HCEC 1CT (cell line): Measurements from ENCODE around the gene SINHCAF.
"Not testable (repeated sequence)": the region's sequence is repeated elsewhere in the genome, so short reads cannot be mapped to it uniquely, and the experiment has no call there.

Source experiments
- DNase-seq: peaks from one replicate; pipeline ENCODE4 v3.0.0-alpha.2; 2017

The SINHCAF gene

DNA sequence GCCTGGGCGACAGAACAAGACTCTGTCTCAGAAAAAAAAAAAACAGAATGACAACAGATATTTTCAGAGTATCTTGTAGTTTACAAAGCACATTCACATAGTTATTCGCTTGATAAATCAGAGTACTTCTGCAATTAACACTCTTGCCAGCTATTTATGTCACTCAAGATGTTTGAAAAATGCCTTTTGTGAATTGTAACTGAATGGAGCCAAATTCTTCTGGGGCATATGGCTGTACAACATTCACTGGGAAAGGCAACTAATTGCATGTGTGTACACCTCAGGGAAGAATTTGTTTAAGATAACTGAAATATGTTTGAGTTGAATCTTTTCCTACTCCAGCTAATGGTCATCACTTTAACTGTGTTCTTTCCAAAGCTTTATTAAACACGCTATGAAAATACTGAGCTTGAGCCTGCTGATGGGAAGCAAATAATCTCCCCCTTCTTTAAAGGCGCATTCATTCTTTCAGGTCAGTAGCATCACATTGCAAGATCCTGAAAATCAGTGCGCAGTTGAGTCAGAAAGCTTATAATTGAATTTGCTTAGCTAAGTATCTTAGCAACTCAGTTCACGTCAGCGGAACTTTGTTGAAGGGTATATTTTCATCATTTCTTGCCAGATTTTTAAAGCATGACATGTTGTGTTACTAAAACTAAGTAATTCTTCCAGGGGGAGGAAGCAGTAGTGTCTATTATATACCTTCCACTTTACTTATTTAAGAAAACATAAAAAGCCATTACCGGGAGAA, 66.6 kb downstream of the SINHCAF start:
- DNase-seq = no peak

DNA sequence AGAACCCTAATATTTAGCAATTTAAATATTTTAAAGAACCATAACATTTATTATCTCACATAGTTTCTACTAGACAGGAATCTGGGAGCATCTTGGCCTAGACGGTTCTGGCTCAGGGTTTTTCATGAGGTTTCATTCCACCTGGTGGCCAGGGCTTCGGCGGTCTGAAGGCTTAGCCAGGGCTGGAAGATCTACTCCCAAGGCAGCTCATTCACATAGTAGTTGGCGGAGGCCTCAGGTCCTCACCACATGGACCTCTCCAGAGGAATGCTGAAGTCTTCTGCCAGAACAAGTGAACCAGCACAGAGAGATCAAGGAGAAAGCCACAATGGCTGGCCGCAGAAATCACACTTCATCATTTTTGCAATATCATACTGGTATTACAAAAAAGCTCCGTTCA, 68.2 kb downstream of the SINHCAF start:
- DNase-seq = no peak

GRCh38 chr12:31251707-31252611, 74.0 kb downstream of the SINHCAF start:
- DNase-seq = peak; percentile 26

- DNase-seq = no peak
Observed at GRCh38 chr12:31250179-31250578, 75.8 kb downstream of the SINHCAF start.

DNA sequence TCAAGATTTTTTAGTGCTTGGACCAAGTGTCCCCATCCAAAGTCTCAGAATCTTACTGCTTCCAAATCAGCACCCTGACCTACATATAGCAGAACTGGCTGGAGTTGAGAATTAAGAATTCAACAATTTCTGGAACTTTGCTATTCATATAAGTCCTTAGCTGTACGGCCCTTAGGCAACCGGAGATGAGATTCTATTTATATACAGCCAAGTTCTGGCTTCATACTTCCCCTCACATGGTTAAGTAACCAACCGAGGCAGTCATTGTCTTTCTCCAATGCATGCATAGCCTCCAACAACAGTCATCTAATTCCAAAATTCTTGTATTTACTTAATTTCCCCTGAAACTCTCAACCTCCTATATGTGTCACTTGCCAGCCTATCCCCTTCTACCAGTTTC, 76.6 kb downstream of the SINHCAF start:
- DNase-seq = no peak

DNA sequence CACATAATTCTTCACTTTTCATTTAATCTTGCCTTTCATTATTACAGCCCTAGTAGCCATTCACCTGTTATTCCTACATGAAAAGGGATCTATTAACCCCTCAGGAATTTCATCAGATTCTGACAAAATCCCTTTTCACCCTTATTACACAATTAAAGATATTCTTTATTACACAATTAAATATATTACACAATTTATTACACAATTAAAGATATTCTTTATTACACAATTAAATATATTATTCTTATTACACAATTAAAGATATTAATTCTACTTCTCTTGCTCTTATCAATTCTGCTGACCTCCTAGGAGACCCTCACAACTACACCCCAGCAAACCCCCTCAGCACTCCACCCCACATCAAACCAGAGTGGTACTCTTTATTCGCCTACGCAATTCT, 77.1 kb downstream of the SINHCAF start:
- no peak for DNase-seq

- no peak for DNase-seq
Observed at GRCh38 chr12:31248337-31248736, 77.6 kb downstream of the SINHCAF start.

- DNase-seq = no peak
Observed at GRCh38 chr12:31246470-31246850, 79.5 kb downstream of the SINHCAF start.

GRCh38 chr12:31245822-31246469, 80.0 kb downstream of the SINHCAF start:
- DNase-seq = no peak

GRCh38 chr12:31242418-31242817, 83.5 kb downstream of the SINHCAF start:
- DNase-seq = not testable (repeated sequence)

DNA sequence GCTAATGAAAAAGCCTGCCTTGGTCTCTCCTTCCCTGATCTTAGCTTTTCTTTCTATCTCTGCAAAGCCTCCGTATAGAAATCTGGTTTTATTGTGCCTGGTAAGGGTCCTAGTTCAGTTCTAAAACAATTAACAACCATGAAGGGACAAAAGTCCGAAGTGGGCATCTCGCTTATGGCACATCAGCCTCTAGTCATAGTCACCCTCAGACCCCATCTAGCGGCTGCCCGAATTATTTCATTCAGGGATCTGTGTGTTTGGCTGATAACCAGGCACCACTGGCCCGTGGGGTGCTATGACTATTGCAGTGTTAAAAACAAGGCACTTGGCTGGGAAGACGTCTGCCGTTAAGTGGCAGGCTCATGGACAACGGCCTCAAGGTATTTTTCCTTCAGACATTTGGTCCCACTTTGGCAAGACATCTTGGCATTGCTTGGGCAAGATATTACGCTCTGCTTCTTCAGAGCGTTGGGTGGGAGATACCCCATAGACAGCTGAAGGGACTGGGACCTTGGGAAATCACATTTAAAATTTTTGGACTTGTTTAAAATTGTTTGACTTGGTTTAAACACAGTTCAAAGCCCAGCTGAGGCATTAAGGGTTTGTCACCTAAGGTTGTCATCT, 87.1 kb downstream of the SINHCAF start:
- peak; percentile 46 for DNase-seq

DNA sequence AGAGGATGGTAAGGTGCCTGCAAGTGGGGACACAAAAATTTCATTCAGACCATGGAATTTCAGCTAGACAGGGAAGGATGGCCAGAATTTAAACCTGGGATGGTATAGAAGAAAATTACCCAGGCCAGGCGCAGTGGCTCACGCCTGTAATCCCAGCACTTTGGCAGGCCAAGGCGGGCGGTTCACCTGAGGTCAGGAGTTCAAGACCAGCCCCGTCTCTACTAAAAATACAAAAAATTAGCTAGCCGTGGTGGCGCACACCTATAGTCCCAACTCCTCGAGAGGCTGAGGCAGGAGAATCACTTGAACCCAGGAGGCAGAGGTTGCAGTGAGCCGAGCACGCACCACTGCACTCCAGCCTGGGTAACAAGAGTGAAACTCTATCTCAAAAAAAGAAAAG, 87.6 kb downstream of the SINHCAF start:
- not testable (repeated sequence) for DNase-seq

DNA sequence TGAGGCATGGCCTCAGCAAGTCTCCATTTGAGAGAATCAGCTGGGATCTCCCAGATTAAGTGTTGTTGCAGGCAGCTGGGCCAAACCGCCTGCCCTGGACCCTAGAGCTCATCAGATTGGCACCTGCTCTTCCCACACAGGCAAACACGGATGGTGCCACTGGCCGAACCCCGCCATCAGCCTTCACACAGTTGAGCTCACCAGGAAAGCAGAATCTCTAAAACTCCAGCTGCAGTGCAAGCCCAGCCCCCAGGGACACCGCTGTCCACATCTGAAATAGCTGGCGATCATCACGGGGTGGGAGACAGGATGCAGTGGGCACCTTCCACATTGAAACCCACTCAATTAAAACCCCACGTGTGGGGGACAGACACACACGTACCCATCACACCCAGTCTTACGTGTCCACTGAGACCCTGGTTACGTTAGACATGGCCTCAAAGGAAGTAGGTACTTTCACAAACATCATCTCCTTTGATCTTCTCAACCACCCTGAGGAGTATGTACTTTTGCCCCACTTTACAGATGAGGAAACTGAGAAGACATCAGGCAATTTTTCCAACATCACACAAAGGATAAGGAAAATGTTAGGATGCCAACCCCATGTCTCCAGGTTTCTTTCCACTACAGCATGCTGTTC, 88.8 kb downstream of the SINHCAF start:
- DNase-seq = no peak

GRCh38 chr12:31235868-31236395, 90.0 kb downstream of the SINHCAF start:
- no peak for DNase-seq

DNA sequence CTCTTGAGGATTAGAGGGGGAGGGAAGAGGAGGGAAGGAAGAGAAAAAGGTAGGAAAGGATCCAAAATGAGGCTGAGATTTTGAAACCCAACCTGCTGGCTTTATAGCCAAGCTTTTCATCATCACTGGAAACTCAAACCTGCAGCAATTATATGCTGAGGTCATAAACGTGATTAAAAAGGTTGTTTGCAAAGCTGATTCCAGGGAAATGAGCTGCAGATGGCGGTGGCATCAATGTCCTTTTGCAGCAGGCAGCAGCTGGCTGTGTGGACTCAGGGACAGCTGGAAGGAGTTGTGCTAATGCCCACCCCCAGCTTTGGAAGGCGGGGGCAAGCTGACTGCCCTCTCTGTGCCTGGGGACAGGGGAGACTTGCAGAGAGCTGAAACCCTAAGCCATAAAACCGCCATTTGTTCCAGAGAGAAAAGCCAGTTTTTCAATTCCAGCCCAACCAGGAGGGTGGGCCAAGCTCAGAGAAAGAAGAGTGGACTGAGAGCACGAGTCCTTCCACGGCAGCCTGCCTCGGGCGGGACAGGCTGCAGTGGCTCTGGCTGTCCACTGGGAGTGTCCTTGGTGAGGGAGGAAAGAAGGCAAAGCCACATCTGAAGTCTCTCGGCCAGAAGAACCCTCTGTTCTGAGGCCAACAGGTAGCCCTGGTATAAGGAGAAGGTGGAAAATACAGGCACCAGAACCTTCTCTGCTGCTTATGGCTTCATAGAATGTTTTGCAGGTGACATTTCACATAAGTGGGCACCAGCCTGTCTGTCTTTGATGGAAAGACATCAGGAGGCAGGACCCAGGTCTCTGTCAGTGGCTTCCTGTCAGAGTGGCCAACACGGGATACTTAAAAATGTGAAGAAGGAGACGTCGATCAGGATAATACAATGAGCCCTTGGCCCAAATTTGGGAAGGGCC, 90.7 kb downstream of the SINHCAF start:
- peak; percentile 28 for DNase-seq

GRCh38 chr12:31234053-31234840, 91.7 kb downstream of the SINHCAF start:
- DNase-seq = no peak

- DNase-seq = no peak
Observed at GRCh38 chr12:31233061-31233730, 92.8 kb downstream of the SINHCAF start.

DNA sequence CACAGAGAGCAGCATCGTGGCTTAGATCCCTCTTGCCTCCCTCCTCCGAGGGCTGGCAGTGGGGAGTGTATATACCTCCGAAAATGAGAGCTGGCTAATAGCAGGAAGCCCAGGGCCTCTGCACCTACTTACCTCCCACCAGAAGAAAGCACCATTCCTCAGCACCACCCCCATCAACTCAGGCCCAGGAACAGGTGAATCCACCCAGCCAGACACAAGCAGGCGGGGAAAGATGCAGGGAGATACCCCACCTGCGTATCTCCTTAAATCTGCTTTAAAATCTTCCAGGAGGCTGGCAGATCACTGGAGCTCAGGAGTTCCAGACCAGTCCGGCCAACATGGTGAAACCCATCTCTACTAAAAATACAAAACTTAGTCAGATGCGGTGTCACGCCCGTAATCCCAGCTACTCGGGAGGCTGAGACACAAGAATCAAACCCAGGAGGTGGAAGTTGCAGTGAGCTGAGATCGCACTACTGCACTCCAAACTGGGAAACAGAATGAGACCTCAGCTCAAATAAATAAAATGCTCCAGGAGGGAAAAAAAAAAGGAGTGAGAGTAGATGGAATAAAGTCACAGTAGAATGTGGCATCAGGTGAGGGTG, 93.5 kb downstream of the SINHCAF start:
- no peak for DNase-seq

GRCh38 chr12:31231611-31232360, 94.2 kb downstream of the SINHCAF start:
- no peak for DNase-seq
